HepG2 (cell line): ENCODE data around the gene ZG16. TPM values are rescaled to one million over a fixed set of nuclear protein-coding genes. Genes with fewer than 3 reads are reported as not detected.

Source experiments
- BRD4 ChIP-seq: sonication (generic); formaldehyde crosslinking; IDR thresholded peaks from 2 replicates; pipeline ENCODE4 v1.4.0; 2020; ENCODE audit warnings: missing genetic modification reagents
- CENPBD1 ChIP-seq: sonication (generic); formaldehyde crosslinking; IDR thresholded peaks from 2 replicates; pipeline ENCODE4 v1.8.0; 2022; ENCODE audit warnings: missing genetic modification reagents, low read depth, mild to moderate bottlenecking, borderline replicate concordance
- EHMT2 ChIP-seq: fragments of 200-600 bp; sonication (generic); IDR thresholded peaks from 2 replicates; pipeline ENCODE4 v1.7.0; 2017; ENCODE audit warnings: antibody characterized with exemption, low read depth, low read length, borderline replicate concordance
- FOSL1 ChIP-seq: sonication (generic); formaldehyde crosslinking; IDR thresholded peaks from 2 replicates; pipeline ENCODE4 v1.9.0; 2021; ENCODE audit warnings: missing genetic modification reagents, borderline replicate concordance
- GPBP1L1 ChIP-seq: sonication (generic); formaldehyde crosslinking; IDR thresholded peaks from 2 replicates; pipeline ENCODE4 v1.5.0; 2020; ENCODE audit warnings: mild to moderate bottlenecking, missing genetic modification reagents
- HMGA1 ChIP-seq: sonication (generic); formaldehyde crosslinking; conservative IDR thresholded peaks from 2 replicates; pipeline ENCODE4 v1.4.0; 2020; ENCODE audit warnings: missing genetic modification reagents
- HOXD1 ChIP-seq: sonication (generic); formaldehyde crosslinking; IDR thresholded peaks from 2 replicates; pipeline ENCODE4 v1.5.0; 2020; ENCODE audit warnings: missing genetic modification reagents
- MEIS2 ChIP-seq: sonication (generic); formaldehyde crosslinking; IDR thresholded peaks from 2 replicates; pipeline ENCODE4 v1.9.0; 2021; ENCODE audit warnings: mild to moderate bottlenecking, missing genetic modification reagents
- PPARG ChIP-seq: conservative IDR thresholded peaks from 2 replicates; pipeline ENCODE4 v1.6.1; 2016; ENCODE audit warnings: missing biosample characterization, missing genetic modification reagents
- RBM22 ChIP-seq: fragments of 200-400 bp; formaldehyde crosslinking; optimal IDR thresholded peaks from 2 replicates; pipeline ENCODE3; 2017; ENCODE audit warnings: mild to moderate bottlenecking, low read length, moderate library complexity
- SIN3B ChIP-seq: fragments of 150-350 bp; IDR thresholded peaks from 2 replicates; pipeline ENCODE4 v1.6.1; 2014; ENCODE audit warnings: low read length
- ZNF496 ChIP-seq: sonication (generic); formaldehyde crosslinking; IDR thresholded peaks from 2 replicates; pipeline ENCODE4 v1.8.1; 2023; ENCODE audit warnings: mild to moderate bottlenecking, moderate library complexity, missing genetic modification reagents; ENCODE audit not compliant: insufficient replicate concordance
- ZNF503 ChIP-seq: sonication (generic); formaldehyde crosslinking; IDR thresholded peaks from 2 replicates; pipeline ENCODE4 v1.4.0; 2020; ENCODE audit warnings: missing genetic modification reagents
- ZNF782 ChIP-seq: sonication (generic); formaldehyde crosslinking; IDR thresholded peaks from 2 replicates; pipeline ENCODE4 v1.4.0; 2020; ENCODE audit warnings: missing genetic modification reagents, mild to moderate bottlenecking, borderline replicate concordance
- polyA plus RNA-seq, 8 experiments: library from polyadenylated mRNA; depleted of rRNA in 3 of 8; stranded (reverse) in 7 of 8; unstranded in 1 of 8; fragments of >200 nt; fragmentation: Illumina TruSeq in 4 of 8; extraction: Trizol in 4 of 8; gene quantifications; 2 replicates each; pipeline versions ENCODE4 v1.2.1 to v1.2.3, GENCODE V29; 2011 to 2016; ENCODE audit warnings: low read depth in 4 of 8, missing spikeins in 1 of 8, mixed read lengths in 1 of 8; ENCODE audit not compliant: insufficient read depth in 1 of 8
- total RNA-seq, 5 experiments: library from RNA; depleted of rRNA; stranded (reverse); fragments of >200 nt; fragmentation: Illumina TruSeq; extraction: Trizol; gene quantifications; 2 replicates each; pipeline ENCODE4 v1.2.3, GENCODE V29; 2016; ENCODE audit warnings: low read depth in 1 of 5
- TF ChIP-seq, protein P1 (sequence below): sonication (generic); formaldehyde crosslinking; IDR thresholded peaks from 2 replicates; pipeline ENCODE4 v1.8.0; 2022; ENCODE audit warnings: mild to moderate bottlenecking, missing genetic modification reagents; ENCODE audit not compliant: insufficient replicate concordance
- TF ChIP-seq, protein P2 (sequence below): IDR thresholded peaks from 2 replicates; pipeline ENCODE4 v1.6.1; 2016; ENCODE audit warnings: low read depth, borderline replicate concordance
- TF ChIP-seq, protein P3 (sequence below): sonication (generic); formaldehyde crosslinking; IDR thresholded peaks from 2 replicates; pipeline ENCODE4 v1.5.0; 2020; ENCODE audit warnings: mild to moderate bottlenecking, missing genetic modification reagents, borderline replicate concordance
- TF ChIP-seq, protein P4 (sequence below): sonication (generic); formaldehyde crosslinking; conservative IDR thresholded peaks from 2 replicates; pipeline ENCODE4 v1.5.0; 2020; ENCODE audit warnings: missing genetic modification reagents

ZG16 gene
- total and polyA plus RNA-seq, 2 of the 13 experiments (the other 11 are each of a cell fraction or from before 2014, with no cell fraction given), result 0.04 to 0.07 TPM

GRCh38 chr16:29805232-29806098, 27.4 kb downstream of the ZG16 start (continued):
- TF ChIP-seq CENPBD1 (CRISPR knock-in tag), result no peak; the same call in 1 of the 2 replicates
- TF ChIP-seq, protein P1, sequence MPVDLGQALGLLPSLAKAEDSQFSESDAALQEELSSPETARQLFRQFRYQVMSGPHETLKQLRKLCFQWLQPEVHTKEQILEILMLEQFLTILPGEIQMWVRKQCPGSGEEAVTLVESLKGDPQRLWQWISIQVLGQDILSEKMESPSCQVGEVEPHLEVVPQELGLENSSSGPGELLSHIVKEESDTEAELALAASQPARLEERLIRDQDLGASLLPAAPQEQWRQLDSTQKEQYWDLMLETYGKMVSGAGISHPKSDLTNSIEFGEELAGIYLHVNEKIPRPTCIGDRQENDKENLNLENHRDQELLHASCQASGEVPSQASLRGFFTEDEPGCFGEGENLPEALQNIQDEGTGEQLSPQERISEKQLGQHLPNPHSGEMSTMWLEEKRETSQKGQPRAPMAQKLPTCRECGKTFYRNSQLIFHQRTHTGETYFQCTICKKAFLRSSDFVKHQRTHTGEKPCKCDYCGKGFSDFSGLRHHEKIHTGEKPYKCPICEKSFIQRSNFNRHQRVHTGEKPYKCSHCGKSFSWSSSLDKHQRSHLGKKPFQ (CRISPR knock-in tag), result peak; percentile 96
- TF ChIP-seq GPBP1L1 (CRISPR knock-in tag), result no peak
- TF ChIP-seq, protein P2, sequence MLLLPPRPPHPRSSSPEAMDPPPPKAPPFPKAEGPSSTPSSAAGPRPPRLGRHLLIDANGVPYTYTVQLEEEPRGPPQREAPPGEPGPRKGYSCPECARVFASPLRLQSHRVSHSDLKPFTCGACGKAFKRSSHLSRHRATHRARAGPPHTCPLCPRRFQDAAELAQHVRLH (CRISPR knock-in tag), result peak; percentile 98
- no peak for TF ChIP-seq FOSL1 (CRISPR knock-in tag)
- no peak for TF ChIP-seq EHMT2
- TF ChIP-seq, protein P3, sequence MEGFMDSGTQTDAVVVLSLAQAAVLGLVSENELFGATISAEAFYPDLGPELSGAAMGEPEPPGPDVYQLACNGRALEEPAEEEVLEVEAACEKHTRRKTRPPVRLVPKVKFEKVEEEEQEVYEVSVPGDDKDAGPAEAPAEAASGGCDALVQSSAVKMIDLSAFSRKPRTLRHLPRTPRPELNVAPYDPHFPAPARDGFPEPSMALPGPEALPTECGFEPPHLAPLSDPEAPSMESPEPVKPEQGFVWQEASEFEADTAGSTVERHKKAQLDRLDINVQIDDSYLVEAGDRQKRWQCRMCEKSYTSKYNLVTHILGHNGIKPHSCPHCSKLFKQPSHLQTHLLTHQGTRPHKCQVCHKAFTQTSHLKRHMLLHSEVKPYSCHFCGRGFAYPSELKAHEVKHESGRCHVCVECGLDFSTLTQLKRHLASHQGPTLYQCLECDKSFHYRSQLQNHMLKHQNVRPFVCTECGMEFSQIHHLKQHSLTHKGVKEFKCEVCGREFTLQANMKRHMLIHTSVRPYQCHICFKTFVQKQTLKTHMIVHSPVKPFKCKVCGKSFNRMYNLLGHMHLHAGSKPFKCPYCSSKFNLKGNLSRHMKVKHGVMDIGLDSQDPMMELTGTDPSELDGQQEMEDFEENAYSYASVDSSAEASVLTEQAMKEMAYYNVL, result peak; percentile 62; the same call in 1 of the 2 replicates
- TF ChIP-seq ZNF496 (CRISPR knock-in tag), result no peak
- peak; percentile 91 for TF ChIP-seq MEIS2
- TF ChIP-seq RBM22, result peak; percentile 90
- no peak for TF ChIP-seq HMGA1 (CRISPR knock-in tag)
- peak; percentile 88 for TF ChIP-seq ZNF503 (CRISPR knock-in tag)
- peak; percentile 76; the same call in 1 of the 2 replicates for TF ChIP-seq ZNF782 (CRISPR knock-in tag)
- peak; percentile 40 for TF ChIP-seq HOXD1 (CRISPR knock-in tag)
- peak; percentile 93 for TF ChIP-seq SIN3B
- peak; percentile 94; the same call in 1 of the 2 replicates for TF ChIP-seq BRD4 (CRISPR knock-in tag)
- TF ChIP-seq, protein P4, sequence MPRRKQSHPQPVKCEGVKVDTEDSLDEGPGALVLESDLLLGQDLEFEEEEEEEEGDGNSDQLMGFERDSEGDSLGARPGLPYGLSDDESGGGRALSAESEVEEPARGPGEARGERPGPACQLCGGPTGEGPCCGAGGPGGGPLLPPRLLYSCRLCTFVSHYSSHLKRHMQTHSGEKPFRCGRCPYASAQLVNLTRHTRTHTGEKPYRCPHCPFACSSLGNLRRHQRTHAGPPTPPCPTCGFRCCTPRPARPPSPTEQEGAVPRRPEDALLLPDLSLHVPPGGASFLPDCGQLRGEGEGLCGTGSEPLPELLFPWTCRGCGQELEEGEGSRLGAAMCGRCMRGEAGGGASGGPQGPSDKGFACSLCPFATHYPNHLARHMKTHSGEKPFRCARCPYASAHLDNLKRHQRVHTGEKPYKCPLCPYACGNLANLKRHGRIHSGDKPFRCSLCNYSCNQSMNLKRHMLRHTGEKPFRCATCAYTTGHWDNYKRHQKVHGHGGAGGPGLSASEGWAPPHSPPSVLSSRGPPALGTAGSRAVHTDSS, result no peak
- TF ChIP-seq PPARG (CRISPR knock-in tag), result 0 out of 2 replicates have a peak, but pooled peaks have one; percentile 74
